ENCODE results near the gene DPP9. TPM values are rescaled to one million over a fixed set of nuclear protein-coding genes. Genes with fewer than 3 reads are reported as not detected.

DPP9 gene
- total and polyA plus RNA-seq, 2 of the 8 experiments (the other 6 are each of a cell fraction or from before 2014, with no cell fraction given) = 11.6 to 40.7 TPM

DNA sequence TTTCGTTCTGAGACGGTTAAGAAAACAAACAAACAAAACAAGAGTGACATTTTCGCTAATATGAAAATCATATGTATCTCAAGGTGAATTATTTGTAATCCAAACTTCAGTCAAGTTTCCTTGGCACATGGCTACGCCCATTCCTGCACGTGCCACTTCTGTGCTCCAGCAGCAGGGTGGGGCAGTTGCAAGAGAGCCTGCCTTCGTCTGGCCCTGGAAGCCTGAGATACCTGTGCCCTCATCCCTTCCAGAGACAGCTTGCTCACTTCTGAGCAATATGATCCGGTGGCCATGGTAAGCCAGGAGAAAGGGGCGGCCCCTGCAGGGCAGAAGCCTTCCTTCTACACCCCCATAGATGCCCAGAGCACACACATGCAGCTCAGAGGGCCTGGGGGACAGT, 22.1 kb downstream of the DPP9 start (continued):
- TF ChIP-seq, protein P1, sequence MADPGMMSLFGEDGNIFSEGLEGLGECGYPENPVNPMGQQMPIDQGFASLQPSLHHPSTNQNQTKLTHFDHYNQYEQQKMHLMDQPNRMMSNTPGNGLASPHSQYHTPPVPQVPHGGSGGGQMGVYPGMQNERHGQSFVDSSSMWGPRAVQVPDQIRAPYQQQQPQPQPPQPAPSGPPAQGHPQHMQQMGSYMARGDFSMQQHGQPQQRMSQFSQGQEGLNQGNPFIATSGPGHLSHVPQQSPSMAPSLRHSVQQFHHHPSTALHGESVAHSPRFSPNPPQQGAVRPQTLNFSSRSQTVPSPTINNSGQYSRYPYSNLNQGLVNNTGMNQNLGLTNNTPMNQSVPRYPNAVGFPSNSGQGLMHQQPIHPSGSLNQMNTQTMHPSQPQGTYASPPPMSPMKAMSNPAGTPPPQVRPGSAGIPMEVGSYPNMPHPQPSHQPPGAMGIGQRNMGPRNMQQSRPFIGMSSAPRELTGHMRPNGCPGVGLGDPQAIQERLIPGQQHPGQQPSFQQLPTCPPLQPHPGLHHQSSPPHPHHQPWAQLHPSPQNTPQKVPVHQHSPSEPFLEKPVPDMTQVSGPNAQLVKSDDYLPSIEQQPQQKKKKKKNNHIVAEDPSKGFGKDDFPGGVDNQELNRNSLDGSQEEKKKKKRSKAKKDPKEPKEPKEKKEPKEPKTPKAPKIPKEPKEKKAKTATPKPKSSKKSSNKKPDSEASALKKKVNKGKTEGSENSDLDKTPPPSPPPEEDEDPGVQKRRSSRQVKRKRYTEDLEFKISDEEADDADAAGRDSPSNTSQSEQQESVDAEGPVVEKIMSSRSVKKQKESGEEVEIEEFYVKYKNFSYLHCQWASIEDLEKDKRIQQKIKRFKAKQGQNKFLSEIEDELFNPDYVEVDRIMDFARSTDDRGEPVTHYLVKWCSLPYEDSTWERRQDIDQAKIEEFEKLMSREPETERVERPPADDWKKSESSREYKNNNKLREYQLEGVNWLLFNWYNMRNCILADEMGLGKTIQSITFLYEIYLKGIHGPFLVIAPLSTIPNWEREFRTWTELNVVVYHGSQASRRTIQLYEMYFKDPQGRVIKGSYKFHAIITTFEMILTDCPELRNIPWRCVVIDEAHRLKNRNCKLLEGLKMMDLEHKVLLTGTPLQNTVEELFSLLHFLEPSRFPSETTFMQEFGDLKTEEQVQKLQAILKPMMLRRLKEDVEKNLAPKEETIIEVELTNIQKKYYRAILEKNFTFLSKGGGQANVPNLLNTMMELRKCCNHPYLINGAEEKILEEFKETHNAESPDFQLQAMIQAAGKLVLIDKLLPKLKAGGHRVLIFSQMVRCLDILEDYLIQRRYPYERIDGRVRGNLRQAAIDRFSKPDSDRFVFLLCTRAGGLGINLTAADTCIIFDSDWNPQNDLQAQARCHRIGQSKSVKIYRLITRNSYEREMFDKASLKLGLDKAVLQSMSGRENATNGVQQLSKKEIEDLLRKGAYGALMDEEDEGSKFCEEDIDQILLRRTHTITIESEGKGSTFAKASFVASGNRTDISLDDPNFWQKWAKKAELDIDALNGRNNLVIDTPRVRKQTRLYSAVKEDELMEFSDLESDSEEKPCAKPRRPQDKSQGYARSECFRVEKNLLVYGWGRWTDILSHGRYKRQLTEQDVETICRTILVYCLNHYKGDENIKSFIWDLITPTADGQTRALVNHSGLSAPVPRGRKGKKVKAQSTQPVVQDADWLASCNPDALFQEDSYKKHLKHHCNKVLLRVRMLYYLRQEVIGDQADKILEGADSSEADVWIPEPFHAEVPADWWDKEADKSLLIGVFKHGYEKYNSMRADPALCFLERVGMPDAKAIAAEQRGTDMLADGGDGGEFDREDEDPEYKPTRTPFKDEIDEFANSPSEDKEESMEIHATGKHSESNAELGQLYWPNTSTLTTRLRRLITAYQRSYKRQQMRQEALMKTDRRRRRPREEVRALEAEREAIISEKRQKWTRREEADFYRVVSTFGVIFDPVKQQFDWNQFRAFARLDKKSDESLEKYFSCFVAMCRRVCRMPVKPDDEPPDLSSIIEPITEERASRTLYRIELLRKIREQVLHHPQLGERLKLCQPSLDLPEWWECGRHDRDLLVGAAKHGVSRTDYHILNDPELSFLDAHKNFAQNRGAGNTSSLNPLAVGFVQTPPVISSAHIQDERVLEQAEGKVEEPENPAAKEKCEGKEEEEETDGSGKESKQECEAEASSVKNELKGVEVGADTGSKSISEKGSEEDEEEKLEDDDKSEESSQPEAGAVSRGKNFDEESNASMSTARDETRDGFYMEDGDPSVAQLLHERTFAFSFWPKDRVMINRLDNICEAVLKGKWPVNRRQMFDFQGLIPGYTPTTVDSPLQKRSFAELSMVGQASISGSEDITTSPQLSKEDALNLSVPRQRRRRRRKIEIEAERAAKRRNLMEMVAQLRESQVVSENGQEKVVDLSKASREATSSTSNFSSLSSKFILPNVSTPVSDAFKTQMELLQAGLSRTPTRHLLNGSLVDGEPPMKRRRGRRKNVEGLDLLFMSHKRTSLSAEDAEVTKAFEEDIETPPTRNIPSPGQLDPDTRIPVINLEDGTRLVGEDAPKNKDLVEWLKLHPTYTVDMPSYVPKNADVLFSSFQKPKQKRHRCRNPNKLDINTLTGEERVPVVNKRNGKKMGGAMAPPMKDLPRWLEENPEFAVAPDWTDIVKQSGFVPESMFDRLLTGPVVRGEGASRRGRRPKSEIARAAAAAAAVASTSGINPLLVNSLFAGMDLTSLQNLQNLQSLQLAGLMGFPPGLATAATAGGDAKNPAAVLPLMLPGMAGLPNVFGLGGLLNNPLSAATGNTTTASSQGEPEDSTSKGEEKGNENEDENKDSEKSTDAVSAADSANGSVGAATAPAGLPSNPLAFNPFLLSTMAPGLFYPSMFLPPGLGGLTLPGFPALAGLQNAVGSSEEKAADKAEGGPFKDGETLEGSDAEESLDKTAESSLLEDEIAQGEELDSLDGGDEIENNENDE (IDR thresholded peaks at IDR 0.05; ENCODE audit: insufficient replicate concordance, low read length) = no peak
- TF ChIP-seq SIX5 (IDR thresholded peaks at IDR 0.05; ENCODE audit: low read depth, low read length) (no peak), CEBPB (IDR thresholded peaks at IDR 0.05; ENCODE audit: low read depth, low read length) (no peak), SAP30 (IDR thresholded peaks at IDR 0.05; ENCODE audit: insufficient read depth, insufficient replicate concordance, low read length) (no peak), PHF8 (conservative IDR thresholded peaks at IDR 0.05; ENCODE audit: low read depth, low read length) (no peak), GTF2F1 (IDR thresholded peaks at IDR 0.05; ENCODE audit: borderline replicate concordance, low read depth, low read length) (no peak), CHD2 (IDR thresholded peaks at IDR 0.05; ENCODE audit: low read length) (no peak), NANOG (IDR thresholded peaks at IDR 0.05; ENCODE audit: insufficient read depth, low read depth, low read length, poor library complexity, severe bottlenecking) (no peak)
